Endothelial cell of umbilical vein (primary cell): ENCODE results near the gene CA14. TPM values are rescaled to one million over a fixed set of nuclear protein-coding genes. Genes with fewer than 3 reads are reported as not detected.

Experiments
- BruUV-seq: library from RNA; stranded (reverse); fragments of 400-500 nt; replicated peaks from 2 replicates; lab custom pipeline; 2021; lab: Mats Ljungman, UMichigan
- CTCF ChIA-PET: fragments of 300-600, 350-600 bp; sonication (Branson Sonifier 250); formaldehyde crosslinking; loops from one replicate; lab custom pipeline; 2021; ENCODE audit warnings: antibody characterized with exemption, inconsistent platforms; lab: Charles Lee
- POLR2A ChIA-PET: fragments of 300-600, 350-600 bp; sonication (Branson Sonifier 250); formaldehyde crosslinking; loops from one replicate; lab custom pipeline; 2021; ENCODE audit warnings: antibody characterized with exemption, inconsistent platforms; lab: Charles Lee
- DNase-seq: peaks from one replicate; pipeline ENCODE4 v3.0.0-alpha.2; 2011; ENCODE audit warnings: low read depth, low spot score
- FAIRE-seq: peaks from 2 replicates; lab custom pipeline; 2011; peaks lifted over from hg19 to GRCh38; lab: Jason Lieb, UNC
- H2AFZ ChIP-seq: 2 replicates; pipeline ENCODE4 v1.6.0; 2012; ENCODE audit warnings: low read depth, low read length, control low read depth, inconsistent platforms
- H3K27ac ChIP-seq: 2 replicates; pipeline ENCODE4 v1.5.1; 2011; ENCODE audit warnings: low read depth, mild to moderate bottlenecking, control low read depth, low read length, moderate library complexity; ENCODE audit not compliant: insufficient read depth
- H3K27me3 ChIP-seq, 2 experiments: 2 replicates each; pipeline versions ENCODE4 v1.6.0 to v1.6.1; 2011; ENCODE audit warnings: low read length in 2 of 2, mixed read lengths in 1 of 2; ENCODE audit not compliant: control insufficient read depth in 2 of 2, insufficient read depth in 2 of 2
- H3K36me3 ChIP-seq, 2 experiments: 2 replicates in 1 of 2; 3 replicates in 1 of 2; pipeline ENCODE4 v1.5.1; 2011; ENCODE audit warnings: low read length in 2 of 2, mild to moderate bottlenecking in 1 of 2, moderate library complexity in 1 of 2; ENCODE audit not compliant: control insufficient read depth in 2 of 2, insufficient read depth in 2 of 2; ENCODE audit errors: extremely low read depth in 1 of 2
- H3K4me1 ChIP-seq: 3 replicates; pipeline ENCODE4 v1.5.1; 2011; ENCODE audit warnings: mild to moderate bottlenecking, low read length; ENCODE audit not compliant: control insufficient read depth, insufficient read depth; ENCODE audit errors: extremely low read depth
- H3K4me2 ChIP-seq: 2 replicates; pipeline ENCODE4 v1.6.1; 2011; ENCODE audit warnings: low read length, control low read depth, mixed read lengths; ENCODE audit not compliant: insufficient read depth
- H3K4me3 ChIP-seq, 3 experiments: fragments of 200-600 bp in 1 of 3; sonication (generic), shearing (Covaris generic) in 1 of 3; replicated peaks in 1 of 3; 2 replicates each; pipeline ENCODE4 v1.5.1; 2011 to 2016; ENCODE audit warnings: control low read depth in 3 of 3, low read length in 3 of 3, mild to moderate bottlenecking in 2 of 3, inconsistent platforms in 1 of 3, low read depth in 1 of 3, moderate library complexity in 1 of 3; ENCODE audit not compliant: insufficient read depth in 1 of 3
- H3K79me2 ChIP-seq: 2 replicates; pipeline ENCODE4 v1.6.0; 2012; ENCODE audit warnings: low read length, inconsistent platforms; ENCODE audit not compliant: control insufficient read depth, insufficient read depth
- H3K9ac ChIP-seq: replicated peaks from 2 replicates; pipeline ENCODE3; 2011; ENCODE audit warnings: low read length, control low read depth; ENCODE audit not compliant: insufficient read depth; ENCODE audit errors: extremely low read depth
- H3K9me1 ChIP-seq: replicated peaks from 3 replicates; pipeline ENCODE4 v1.6.0; 2011; ENCODE audit warnings: mild to moderate bottlenecking, low read length; ENCODE audit not compliant: control insufficient read depth, insufficient read depth; ENCODE audit errors: extremely low read depth
- H3K9me3 ChIP-seq: replicated peaks from 2 replicates; pipeline ENCODE4 v1.5.1; 2012; ENCODE audit warnings: low read length, inconsistent platforms; ENCODE audit not compliant: control insufficient read depth, insufficient read depth
- H4K20me1 ChIP-seq: replicated peaks from 2 replicates; pipeline ENCODE3; 2011; ENCODE audit warnings: mild to moderate bottlenecking, low read length; ENCODE audit not compliant: control insufficient read depth, insufficient read depth; ENCODE audit errors: extremely low read depth
- EZH2 ChIP-seq: IDR thresholded peaks from 2 replicates; pipeline ENCODE4 v1.6.1; 2012; ENCODE audit warnings: borderline replicate concordance, low read depth, mild to moderate bottlenecking, moderate library complexity, low read length, inconsistent platforms; ENCODE audit not compliant: severe bottlenecking
- FOS ChIP-seq: IDR thresholded peaks from 2 replicates; pipeline ENCODE4 v1.6.1; 2011; ENCODE audit warnings: mild to moderate bottlenecking, low read length, moderate library complexity, borderline replicate concordance; ENCODE audit not compliant: insufficient read depth
- GATA2 ChIP-seq: IDR thresholded peaks from 2 replicates; pipeline ENCODE4 v1.7.0; 2011; ENCODE audit warnings: low read depth, mild to moderate bottlenecking, moderate library complexity, mixed read lengths, low read length; ENCODE audit not compliant: insufficient read length, insufficient read depth
- JUN ChIP-seq: IDR thresholded peaks from 2 replicates; pipeline ENCODE4 v1.6.1; 2011; ENCODE audit warnings: borderline replicate concordance, low read depth; ENCODE audit not compliant: insufficient read length, insufficient read depth
- MAX ChIP-seq: IDR thresholded peaks from 2 replicates; pipeline ENCODE4 v1.6.1; 2011; ENCODE audit not compliant: insufficient read depth, insufficient read length
- MYC ChIP-seq: IDR thresholded peaks from one replicate; pipeline ENCODE4 v1.6.1; 2011; ENCODE audit warnings: mild to moderate bottlenecking, low read depth, low read length
- POLR2A ChIP-seq: IDR thresholded peaks from 2 replicates; pipeline ENCODE4 v1.6.1; 2012; ENCODE audit warnings: low read depth, mild to moderate bottlenecking, control low read depth, low read length
- POLR2AphosphoS5 ChIP-seq: IDR thresholded peaks from 2 replicates; pipeline ENCODE4 v1.6.1; 2012; ENCODE audit warnings: low read depth, mild to moderate bottlenecking, control low read depth, low read length, moderate library complexity; ENCODE audit not compliant: insufficient read depth
- dilution Hi-C: fragments of 300-500 bp; cut with MboI; formaldehyde crosslinking; loops from one replicate; pipeline ENCODE4 v1.15.0; 2019; ENCODE audit warnings: low sequenced_read_pairs; ENCODE audit not compliant: extremely low pct_ligation_motif_present
- intact Hi-C: fragments of 100-400 bp; cut with micrococcal nuclease; formaldehyde crosslinking; loops from one replicate; pipeline ENCODE4 v1.10.0; 2022
- polyA plus RNA-seq, 4 experiments: library from polyadenylated mRNA; depleted of rRNA in 3 of 4; stranded (reverse) in 3 of 4; unstranded in 1 of 4; fragments of >200 nt; gene quantifications; 2 replicates each; pipeline versions ENCODE4 v1.2.1 to v1.2.3, GENCODE V29; 2011 to 2012; ENCODE audit warnings: missing spikeins in 1 of 4
- total RNA-seq: library from RNA; stranded (reverse); gene quantifications from 2 replicates; pipeline ENCODE4 v1.2.3, GENCODE V29; 2021
- TF ChIP-seq, protein P1 (sequence below), 2 donors: IDR thresholded peaks; 1 replicate in 1 of 2; 2 replicates in 1 of 2; pipeline ENCODE4 v1.5.1; 2011; ENCODE audit warnings: low read length in 2 of 2, mild to moderate bottlenecking in 2 of 2, moderate library complexity in 2 of 2, control low read depth in 1 of 2, inconsistent platforms in 1 of 2, low read depth in 1 of 2; ENCODE audit not compliant: insufficient read depth in 1 of 2; ENCODE audit errors: extremely low read depth in 1 of 2

The CA14 gene
- total and polyA plus RNA-seq, 2 donors (not counting 3 experiments of a cell fraction or from before 2014, with no cell fraction given), result not detected

DNA sequence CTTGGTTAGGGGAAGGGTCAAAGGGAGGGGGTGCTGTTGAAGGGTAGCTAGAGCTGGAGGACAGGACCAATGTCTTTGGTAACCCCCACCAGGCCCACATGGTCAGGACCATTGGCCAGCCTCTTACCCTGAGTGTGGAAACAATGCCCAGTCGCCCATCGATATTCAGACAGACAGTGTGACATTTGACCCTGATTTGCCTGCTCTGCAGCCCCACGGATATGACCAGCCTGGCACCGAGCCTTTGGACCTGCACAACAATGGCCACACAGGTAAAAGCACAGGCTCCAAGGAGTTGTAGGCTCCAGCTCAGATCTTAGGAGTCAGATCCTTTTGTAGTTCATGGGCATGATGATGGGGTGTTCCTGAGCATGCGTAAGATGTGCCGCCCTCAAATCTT, 3.8 kb downstream of the CA14 start:
- intact Hi-C loops (no loop called here), dilution Hi-C loops (no loop called here)
- H3K27ac ChIP-seq, result no peak overlapping the region
- no peaks in the 10 kb centered on the region for H3K9me1 ChIP-seq
- no TSS peak for BruUV-seq
- peaks cover 15 to 27% of the 10 kb centered on the region in 2 experiments for H3K27me3 ChIP-seq
- FAIRE-seq (no peak), DNase-seq (no peak)
- no peaks in the 10 kb centered on the region for H4K20me1 ChIP-seq
- ChIA-PET POLR2A (no interaction called here), CTCF (interaction anchor here (13.2 kb wide), 1 partner anchor 14 kb away, joined by 466 read pairs; the partner anchor contains the start of genes APH1A, C1orf54 and CIART)
- no peak for TF ChIP-seq POLR2A
- TF ChIP-seq MAX, result no peak
- no peak for TF ChIP-seq JUN
- TF ChIP-seq MYC, result no peak
- no peak for TF ChIP-seq GATA2
- no peak for TF ChIP-seq FOS
- TF ChIP-seq, protein P1, sequence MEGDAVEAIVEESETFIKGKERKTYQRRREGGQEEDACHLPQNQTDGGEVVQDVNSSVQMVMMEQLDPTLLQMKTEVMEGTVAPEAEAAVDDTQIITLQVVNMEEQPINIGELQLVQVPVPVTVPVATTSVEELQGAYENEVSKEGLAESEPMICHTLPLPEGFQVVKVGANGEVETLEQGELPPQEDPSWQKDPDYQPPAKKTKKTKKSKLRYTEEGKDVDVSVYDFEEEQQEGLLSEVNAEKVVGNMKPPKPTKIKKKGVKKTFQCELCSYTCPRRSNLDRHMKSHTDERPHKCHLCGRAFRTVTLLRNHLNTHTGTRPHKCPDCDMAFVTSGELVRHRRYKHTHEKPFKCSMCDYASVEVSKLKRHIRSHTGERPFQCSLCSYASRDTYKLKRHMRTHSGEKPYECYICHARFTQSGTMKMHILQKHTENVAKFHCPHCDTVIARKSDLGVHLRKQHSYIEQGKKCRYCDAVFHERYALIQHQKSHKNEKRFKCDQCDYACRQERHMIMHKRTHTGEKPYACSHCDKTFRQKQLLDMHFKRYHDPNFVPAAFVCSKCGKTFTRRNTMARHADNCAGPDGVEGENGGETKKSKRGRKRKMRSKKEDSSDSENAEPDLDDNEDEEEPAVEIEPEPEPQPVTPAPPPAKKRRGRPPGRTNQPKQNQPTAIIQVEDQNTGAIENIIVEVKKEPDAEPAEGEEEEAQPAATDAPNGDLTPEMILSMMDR (IDR thresholded peaks at IDR 0.05; ENCODE audit: extremely low read depth in 1 of 2, insufficient read depth in 1 of 2, low read depth in 1 of 2, low read length in 2 of 2), result no peak
- no peak for TF ChIP-seq EZH2
- TF ChIP-seq POLR2AphosphoS5, result no peak
- peaks cover 2% of the 10 kb centered on the region for H3K4me1 ChIP-seq
- no peak overlapping the region for H3K9ac ChIP-seq
- H2AFZ ChIP-seq, result no peak overlapping the region
- no peak overlapping the region for H3K4me2 ChIP-seq
- no peak overlapping the region for H3K4me3 ChIP-seq
- peaks cover 3 to 17% of the 10 kb centered on the region in 2 experiments for H3K36me3 ChIP-seq
- H3K9me3 ChIP-seq, result no peaks in the 10 kb centered on the region
- no peaks in the 10 kb centered on the region for H3K79me2 ChIP-seq
